SK-N-MC (cell line): ENCODE measurements around the gene DSCAM.
"Not testable (repeated sequence)": the region's sequence is repeated elsewhere in the genome, so short reads cannot be mapped to it uniquely, and the experiment has no call there.

ENCODE experiments used
- DNase-seq: peaks from one replicate; pipeline ENCODE4 v3.0.0-alpha.2; 2011; ENCODE audit warnings: low read depth, low spot score
- H3K27ac ChIP-seq: fragments of 200-600 bp; sonication (generic); 2 replicates; pipeline ENCODE4 v1.5.1; 2016; ENCODE audit warnings: mixed run types
- H3K36me3 ChIP-seq: fragments of 200-600 bp; sonication (generic); 2 replicates; pipeline ENCODE4 v1.6.1; 2017; ENCODE audit warnings: antibody characterized with exemption, low read length, mixed read lengths; ENCODE audit not compliant: insufficient read depth
- H3K4me3 ChIP-seq: fragments of 200-600 bp; sonication (generic); 2 replicates; pipeline ENCODE4 v1.5.1; 2016
- H3K9ac ChIP-seq: fragments of 200-600 bp; sonication (generic); 2 replicates; pipeline ENCODE4 v1.8.0; 2017; ENCODE audit warnings: mixed run types, mixed read lengths; ENCODE audit not compliant: insufficient read length
- H3K9me3 ChIP-seq: fragments of 200-600 bp; sonication (generic); 2 replicates; pipeline ENCODE4 v1.6.1; 2017; ENCODE audit warnings: low read depth, mild to moderate bottlenecking, antibody characterized with exemption, low read length, moderate library complexity, mixed read lengths
- EZH2 ChIP-seq: fragments of 200-600 bp; sonication (generic); IDR thresholded peaks from one replicate; pipeline ENCODE4 v1.6.1; 2017; ENCODE audit warnings: antibody characterized with exemption
- FOXP2 ChIP-seq: optimal IDR thresholded peaks from 2 replicates; pipeline ENCODE3; 2011; ENCODE audit warnings: mild to moderate bottlenecking, moderate library complexity; ENCODE audit not compliant: insufficient read depth; ENCODE audit errors: extremely low read length, control extremely low read depth
- POLR2AphosphoS5 ChIP-seq: IDR thresholded peaks from 2 replicates; pipeline ENCODE4 v1.6.1; 2012; ENCODE audit warnings: mild to moderate bottlenecking, low read depth, low read length, borderline replicate concordance

The DSCAM gene

DNA sequence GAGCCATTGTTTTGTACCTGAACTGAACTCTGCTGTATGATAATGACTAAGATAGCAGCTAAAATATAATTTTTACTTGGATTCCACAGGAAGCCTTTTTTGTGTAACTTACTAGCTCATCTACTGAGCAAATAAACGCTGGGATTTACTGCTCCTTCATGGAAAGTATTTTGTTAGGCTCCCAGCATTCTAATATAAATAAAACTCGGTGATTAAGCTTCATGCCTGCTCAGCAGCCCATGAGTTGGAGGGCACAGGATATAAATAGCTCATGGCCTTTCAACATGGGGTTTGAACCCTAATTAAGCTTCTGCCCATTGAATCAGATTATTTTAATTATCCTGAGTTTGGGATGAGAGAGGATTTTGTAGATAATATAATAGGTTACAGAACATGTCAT is 799.7 kb downstream of the DSCAM start:
- no peak for TF ChIP-seq EZH2
- no peak for TF ChIP-seq FOXP2
- no peak for TF ChIP-seq POLR2AphosphoS5
- Histone ChIP-seq H3K4me3 (no peak overlapping the region), H3K9ac (no peak overlapping the region), H3K9me3 (no peaks in the 10 kb centered on the region), H3K36me3 (no peaks in the 10 kb centered on the region), H3K27ac (no peak overlapping the region)
- DNase-seq: no peak

DNA sequence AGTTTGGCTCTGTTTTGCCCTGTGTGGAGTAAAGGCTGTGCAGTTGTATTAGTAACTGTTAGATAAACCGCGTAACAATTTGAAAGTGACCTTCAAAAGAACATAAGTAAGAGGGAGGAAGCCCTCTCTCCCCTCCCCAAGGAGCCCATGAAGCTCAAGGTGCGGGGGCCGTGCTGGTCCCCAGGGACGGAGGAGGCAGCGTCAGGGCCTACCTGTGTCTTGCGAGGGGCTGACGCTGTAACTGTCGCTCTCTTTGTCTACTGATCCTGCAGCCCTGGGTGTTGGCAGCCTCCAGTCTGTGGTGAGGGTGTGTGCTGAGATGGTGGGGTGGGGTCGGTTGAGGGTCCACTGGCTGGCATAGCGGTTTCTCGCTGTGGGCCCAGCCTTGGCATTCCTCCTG is 803.1 kb downstream of the DSCAM start:
- Histone ChIP-seq H3K9ac (no peak overlapping the region), H3K9me3 (no peaks in the 10 kb centered on the region), H3K36me3 (no peaks in the 10 kb centered on the region), H3K27ac (no peak overlapping the region), H3K4me3 (no peak overlapping the region)
- TF ChIP-seq FOXP2: no peak
- no peak for TF ChIP-seq EZH2
- TF ChIP-seq POLR2AphosphoS5: no peak
- DNase-seq: no peak

DNA sequence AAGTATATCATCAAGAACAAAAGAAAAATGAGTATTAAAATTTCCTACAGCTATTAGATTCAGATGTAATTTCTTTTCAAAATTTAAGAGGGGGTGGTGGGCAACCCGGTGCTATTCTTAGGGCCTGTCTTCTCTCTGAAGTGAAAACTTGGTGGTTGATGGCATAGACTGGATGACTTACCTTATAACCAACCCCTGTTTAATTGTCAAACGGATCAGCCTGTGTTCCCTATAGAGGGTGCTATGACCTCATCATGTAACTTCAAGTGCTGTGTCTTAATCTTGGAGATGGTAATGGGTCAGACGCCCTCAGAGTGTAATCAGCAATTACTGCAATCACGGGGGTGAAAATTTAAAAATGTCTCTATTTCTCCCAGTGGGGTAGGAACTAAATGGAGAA is 803.5 kb downstream of the DSCAM start:
- Histone ChIP-seq H3K27ac (no peak overlapping the region), H3K9ac (no peak overlapping the region), H3K36me3 (no peaks in the 10 kb centered on the region), H3K9me3 (no peaks in the 10 kb centered on the region), H3K4me3 (no peak overlapping the region)
- no peak for TF ChIP-seq EZH2
- no peak for TF ChIP-seq FOXP2
- no peak for TF ChIP-seq POLR2AphosphoS5
- DNase-seq: no peak

DNA sequence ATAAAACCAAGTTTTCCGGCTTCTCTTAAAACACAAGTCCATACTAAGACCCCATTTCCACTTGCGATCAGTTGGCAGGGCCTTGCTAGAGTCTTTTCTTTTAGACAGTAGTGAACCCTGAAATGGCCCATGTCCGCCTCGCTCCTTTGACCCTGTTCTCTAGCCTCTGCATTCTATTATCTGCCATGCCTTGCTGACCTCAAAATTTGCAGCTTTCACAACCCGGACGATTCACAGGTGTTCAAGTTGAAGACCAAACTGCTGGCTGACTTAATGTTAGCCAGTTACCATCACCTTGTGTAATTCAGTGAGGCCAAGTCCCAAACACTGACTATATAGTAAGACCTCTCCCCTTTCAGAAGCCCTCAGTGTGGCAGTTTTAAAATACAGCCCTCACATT is 805.5 kb downstream of the DSCAM start:
- TF ChIP-seq POLR2AphosphoS5 (no peak), EZH2 (no peak), FOXP2 (no peak)
- Histone ChIP-seq H3K4me3 (no peak overlapping the region), H3K9me3 (no peaks in the 10 kb centered on the region), H3K36me3 (no peaks in the 10 kb centered on the region), H3K9ac (no peak overlapping the region), H3K27ac (no peak overlapping the region)
- DNase-seq: no peak

DNA sequence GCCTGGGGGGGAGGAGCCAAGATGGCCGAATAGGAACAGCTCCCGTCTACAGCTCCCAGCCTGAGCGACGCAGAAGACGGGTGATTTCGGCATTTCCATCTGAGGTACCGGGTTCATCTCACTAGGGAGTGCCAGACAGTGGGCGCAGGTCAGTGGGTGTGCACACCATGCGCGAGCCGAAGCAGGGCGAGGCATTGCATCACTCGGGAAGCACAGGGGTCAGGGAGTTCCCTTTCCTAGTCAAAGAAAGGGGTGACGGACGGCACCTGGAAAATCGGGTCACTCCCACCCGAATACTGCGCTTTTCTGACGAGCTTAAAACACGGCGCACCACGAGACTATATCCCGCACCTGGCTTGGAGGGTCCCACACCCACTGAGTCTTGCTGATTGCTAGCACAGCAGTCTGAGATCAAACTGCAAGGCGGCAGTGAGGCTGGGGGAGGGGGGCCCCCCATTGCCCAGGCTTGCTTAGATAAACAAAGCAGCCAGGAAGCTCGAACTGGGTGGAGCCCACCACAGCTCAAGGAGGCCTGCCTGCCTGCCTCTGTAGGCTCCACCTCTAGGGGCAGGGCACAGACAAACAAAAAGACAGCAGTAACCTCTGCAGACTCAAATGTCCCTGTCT is 813.7 kb downstream of the DSCAM start:
- DNase-seq, H3K9ac ChIP-seq, H3K27ac ChIP-seq, H3K9me3 ChIP-seq, H3K36me3 ChIP-seq, H3K4me3 ChIP-seq: not testable (repeated sequence)

DNA sequence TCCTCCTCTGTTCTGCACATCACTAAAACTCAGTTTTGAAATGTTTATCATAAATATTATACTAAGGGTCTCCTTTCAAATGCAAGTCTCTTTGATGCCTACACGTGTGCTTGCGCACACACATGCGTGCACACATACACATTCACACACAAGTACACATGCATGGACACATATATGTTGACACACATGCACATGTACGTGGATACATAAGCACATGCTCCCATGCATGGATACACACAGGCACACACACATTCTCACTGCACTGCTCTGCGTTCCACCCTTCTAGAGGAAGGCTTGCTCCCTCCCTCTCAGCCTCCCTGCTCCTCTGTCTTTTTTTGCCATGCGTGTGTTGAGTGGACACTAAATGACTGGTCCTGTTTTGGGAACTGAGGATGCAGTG is 817.1 kb downstream of the DSCAM start:
- Histone ChIP-seq H3K27ac (no peak overlapping the region), H3K9me3 (no peaks in the 10 kb centered on the region), H3K4me3 (no peak overlapping the region), H3K9ac (no peak overlapping the region), H3K36me3 (no peaks in the 10 kb centered on the region)
- no peak for DNase-seq
- TF ChIP-seq POLR2AphosphoS5 (no peak), EZH2 (no peak), FOXP2 (no peak)

DNA sequence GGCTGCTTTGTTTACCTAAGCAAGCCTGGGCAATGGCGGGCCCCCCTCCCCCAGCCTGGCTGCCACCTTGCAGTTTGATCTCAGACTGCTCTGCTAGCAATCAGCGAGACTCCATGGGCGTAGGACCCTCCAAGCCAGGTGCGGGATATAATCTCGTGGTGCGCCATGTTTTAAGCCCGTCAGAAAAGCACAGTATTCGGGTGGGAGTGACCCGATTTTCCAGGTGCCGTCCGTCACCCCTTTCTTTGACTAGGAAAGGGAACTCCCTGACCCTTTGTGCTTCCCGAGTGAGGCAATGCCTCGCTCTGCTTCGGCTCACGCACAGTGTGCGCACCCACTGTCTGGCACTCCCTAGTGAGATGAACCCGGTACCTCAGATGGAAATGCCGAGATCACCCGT is 818.6 kb downstream of the DSCAM start:
- H3K9ac ChIP-seq, H3K27ac ChIP-seq, H3K9me3 ChIP-seq: not testable (repeated sequence)

DNA sequence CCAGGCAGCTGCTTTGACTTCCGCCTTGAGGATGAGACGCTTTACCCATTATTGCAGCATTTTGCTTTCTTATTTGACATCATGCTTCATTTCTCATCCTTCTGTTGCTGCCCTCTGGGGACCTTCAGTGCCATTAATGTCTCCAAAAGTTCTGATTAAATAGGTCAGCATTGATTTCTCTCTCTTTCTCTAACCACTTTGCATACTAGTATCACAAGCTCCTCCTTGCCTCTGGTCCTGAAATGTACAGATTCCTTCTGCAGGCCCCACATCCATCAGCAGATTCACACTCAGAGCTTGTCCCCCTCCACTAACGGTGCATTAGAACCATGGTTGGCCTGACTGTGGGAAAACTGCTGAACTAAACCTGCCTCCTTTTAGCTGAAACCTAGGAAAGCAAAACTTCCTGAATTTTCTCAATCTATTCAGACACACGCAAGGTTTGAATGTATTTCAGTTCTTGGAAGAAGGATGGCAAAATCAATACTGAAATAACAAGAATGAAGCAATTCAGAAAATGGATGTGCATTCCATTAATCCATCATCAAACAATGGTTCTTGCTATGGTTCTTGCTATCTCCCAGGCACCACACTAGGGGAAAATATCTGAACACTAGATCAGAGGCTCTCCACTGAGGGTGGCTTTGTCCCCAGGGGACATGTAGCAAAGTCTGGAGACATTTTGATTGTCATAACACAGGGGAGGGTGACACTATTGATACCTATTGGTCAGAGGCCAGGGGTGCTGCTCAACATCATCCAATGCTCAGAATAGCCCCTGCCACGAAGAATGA is 825.2 kb downstream of the DSCAM start:
- Histone ChIP-seq H3K9me3 (no peaks in the 10 kb centered on the region), H3K9ac (no peak overlapping the region), H3K4me3 (no peak overlapping the region), H3K36me3 (no peaks in the 10 kb centered on the region), H3K27ac (no peak overlapping the region)
- no peak for DNase-seq
- TF ChIP-seq EZH2 (no peak), POLR2AphosphoS5 (no peak), FOXP2 (no peak)

More for the DNA sequence above, 818.6 kb downstream of the DSCAM start:
- H3K4me3 ChIP-seq, H3K36me3 ChIP-seq, DNase-seq: not testable (repeated sequence)

DNA sequence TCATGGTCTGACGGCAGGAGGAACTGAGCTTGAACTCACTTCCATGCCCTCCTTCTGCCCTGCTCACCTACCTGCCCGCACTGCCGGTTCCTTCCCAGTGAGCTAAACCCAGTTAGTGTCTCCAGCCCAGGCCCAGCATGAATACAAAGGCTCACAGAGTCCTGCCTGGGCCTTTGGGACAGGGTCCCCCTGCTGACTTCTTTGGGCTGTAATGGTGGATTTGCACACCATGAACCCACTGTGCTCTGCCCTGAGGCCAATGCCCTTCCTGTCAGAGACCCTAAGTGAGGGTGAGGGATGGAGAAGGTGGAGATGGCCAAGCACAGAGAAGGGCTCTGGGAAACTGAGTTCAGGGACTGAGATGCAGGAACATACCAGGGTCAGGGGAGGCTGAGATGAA is 826.3 kb downstream of the DSCAM start:
- Histone ChIP-seq H3K27ac (no peak overlapping the region), H3K36me3 (no peaks in the 10 kb centered on the region), H3K4me3 (no peak overlapping the region), H3K9me3 (no peaks in the 10 kb centered on the region), H3K9ac (no peak overlapping the region)
- DNase-seq: no peak
- TF ChIP-seq POLR2AphosphoS5 (no peak), EZH2 (no peak), FOXP2 (no peak)
